ENCODE measurements around the gene SPEF1.

SPEF1 gene

GRCh38 chr20:3765171-3765882 is 15.9 kb downstream of the SPEF1 start:
- no peak overlapping the region for H3K4me3 ChIP-seq (ENCODE audit: control insufficient read depth, low read depth, low read length)
- DNase-seq (ENCODE audit: low read depth) = no peak
- TF ChIP-seq CTCF (conservative IDR thresholded peaks at IDR 0.05; ENCODE audit: control insufficient read depth, insufficient read depth, low read depth, low read length) = no peak

DNA sequence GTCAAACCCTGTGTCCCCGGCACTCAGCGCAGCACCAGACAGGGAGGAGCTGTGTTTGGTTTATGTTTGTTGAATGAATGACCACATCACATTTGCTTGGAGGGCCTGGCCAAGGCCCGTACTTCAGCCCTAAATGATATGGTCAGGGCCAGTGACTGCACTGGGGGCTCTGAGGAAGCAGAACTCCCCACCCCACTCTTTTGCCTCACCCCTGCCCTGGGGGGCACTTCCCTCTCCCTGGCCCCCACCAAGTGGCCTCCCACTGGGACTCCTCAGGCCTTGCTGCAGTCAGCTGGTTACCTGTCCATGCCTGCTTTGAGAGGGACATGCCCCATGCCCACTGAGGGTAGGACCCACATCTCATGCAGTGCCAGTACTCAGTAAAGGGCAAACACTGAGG is 16.6 kb downstream of the SPEF1 start:
- DNase-seq (ENCODE audit: low read depth) = no peak
- no peak overlapping the region for H3K4me3 ChIP-seq (ENCODE audit: control insufficient read depth, low read depth, low read length)
- TF ChIP-seq CTCF (conservative IDR thresholded peaks at IDR 0.05; ENCODE audit: control insufficient read depth, insufficient read depth, low read depth, low read length) = no peak

GRCh38 chr20:3763671-3764601 is 17.3 kb downstream of the SPEF1 start:
- no peak overlapping the region for H3K4me3 ChIP-seq (ENCODE audit: control insufficient read depth, low read depth, low read length)
- DNase-seq (ENCODE audit: low read depth) = no peak

GRCh38 chr20:3760655-3761348 is 20.4 kb downstream of the SPEF1 start:
- DNase-seq (ENCODE audit: low read depth) = no peak
- no peak overlapping the region for H3K4me3 ChIP-seq (ENCODE audit: control insufficient read depth, low read depth, low read length)
- TF ChIP-seq CTCF (conservative IDR thresholded peaks at IDR 0.05; ENCODE audit: control insufficient read depth, insufficient read depth, low read depth, low read length) = no peak

More at GRCh38 chr20:3763671-3764601, 17.3 kb downstream of the SPEF1 start:
- TF ChIP-seq CTCF (conservative IDR thresholded peaks at IDR 0.05; ENCODE audit: control insufficient read depth, insufficient read depth, low read depth, low read length) = no peak

DNA sequence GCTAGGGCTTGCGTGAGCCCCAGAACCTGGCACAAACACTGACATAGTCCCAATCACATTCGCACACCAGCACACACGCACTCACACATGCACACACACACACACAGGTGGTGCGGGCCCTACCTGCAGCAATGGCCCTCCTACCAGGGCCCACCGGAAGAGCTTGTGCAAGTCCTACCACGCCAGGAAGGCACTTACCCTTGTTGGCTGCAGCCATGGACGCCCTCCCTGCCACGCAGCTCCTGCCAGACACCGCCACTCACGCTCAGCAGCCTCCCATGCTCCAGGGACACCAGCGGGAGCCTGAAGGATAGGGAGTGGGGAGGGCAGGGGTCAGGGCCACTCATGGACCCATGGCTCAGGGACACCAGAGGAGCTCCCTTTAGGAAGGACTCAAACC is 21.4 kb downstream of the SPEF1 start:
- no peak for TF ChIP-seq CTCF (conservative IDR thresholded peaks at IDR 0.05; ENCODE audit: control insufficient read depth, insufficient read depth, low read depth, low read length)
- DNase-seq (ENCODE audit: low read depth) = no peak
- H3K4me3 ChIP-seq (ENCODE audit: control insufficient read depth, low read depth, low read length) = no peak overlapping the region

DNA sequence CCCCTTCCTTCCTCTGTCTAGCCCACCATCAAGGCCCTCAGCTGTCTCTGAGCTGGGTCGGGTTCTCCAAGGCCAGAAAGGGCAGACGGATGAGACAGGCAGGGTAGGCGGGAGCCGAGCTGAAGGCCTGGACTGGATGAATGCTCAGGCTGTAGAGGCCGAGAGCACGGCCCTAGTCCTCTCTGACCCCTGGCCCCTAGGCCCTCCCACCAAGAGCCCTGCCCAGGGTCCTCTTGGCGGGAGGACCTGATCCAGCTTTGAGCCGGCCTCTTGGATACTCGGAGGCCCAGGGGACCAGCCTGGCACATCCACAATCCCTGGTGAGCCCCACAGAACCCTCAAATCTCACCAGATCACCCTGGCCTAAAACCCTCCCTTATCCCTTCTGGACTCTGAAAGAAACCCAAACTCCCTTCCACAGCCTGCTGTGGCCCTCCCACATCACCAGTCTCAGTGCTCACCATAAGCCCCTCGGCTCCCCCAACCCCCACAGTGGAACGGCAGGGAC is 21.9 kb downstream of the SPEF1 start:
- no peak overlapping the region for H3K4me3 ChIP-seq (ENCODE audit: control insufficient read depth, low read depth, low read length)
- no peak for DNase-seq (ENCODE audit: low read depth)
- no peak for TF ChIP-seq CTCF (conservative IDR thresholded peaks at IDR 0.05; ENCODE audit: control insufficient read depth, insufficient read depth, low read depth, low read length)
